Parathyroid adenoma (tissue), 2 donors: ENCODE measurements around the gene ZMAT2.

Experiments
- H2AFZ ChIP-seq: fragments of 300-600 bp; sonication (generic); one replicate; pipeline ENCODE4 v1.7.0; 2017; ENCODE audit warnings: antibody characterized with exemption, mild to moderate bottlenecking
- H3K27ac ChIP-seq: fragments of 300-600 bp; sonication (generic); one replicate; pipeline ENCODE4 v1.7.0; 2017
- H3K27me3 ChIP-seq: fragments of 300-600 bp; sonication (generic); one replicate; pipeline ENCODE4 v1.7.0; 2017; ENCODE audit warnings: low read length; ENCODE audit not compliant: control insufficient read depth, insufficient read depth
- H3K36me3 ChIP-seq: fragments of 300-600 bp; sonication (generic); one replicate; pipeline ENCODE4 v1.7.0; 2017; ENCODE audit warnings: low read length; ENCODE audit not compliant: control insufficient read depth, insufficient read depth
- H3K4me1 ChIP-seq: fragments of 300-600 bp; sonication (generic); one replicate; pipeline ENCODE4 v1.7.0; 2017; ENCODE audit warnings: control low read depth
- H3K4me2 ChIP-seq: fragments of 300-600 bp; sonication (generic); one replicate; pipeline ENCODE4 v1.7.0; 2017; ENCODE audit warnings: low read length
- H3K4me3 ChIP-seq: fragments of 300-600 bp; sonication (generic); one replicate; pipeline ENCODE4 v1.7.0; 2017; ENCODE audit warnings: low read depth, low read length
- H3K79me2 ChIP-seq: fragments of 300-600 bp; sonication (generic); one replicate; pipeline ENCODE4 v1.7.0; 2017; ENCODE audit warnings: control low read depth
- H3K9ac ChIP-seq: fragments of 300-600 bp; sonication (generic); one replicate; pipeline ENCODE4 v1.7.0; 2017; ENCODE audit warnings: mild to moderate bottlenecking
- H3K9me3 ChIP-seq: fragments of 300-600 bp; sonication (generic); one replicate; pipeline ENCODE4 v1.7.0; 2017; ENCODE audit warnings: low read length; ENCODE audit not compliant: control insufficient read depth
- TF ChIP-seq, protein P1 (sequence below): fragments of 300-600 bp; sonication (generic); IDR thresholded peaks from one replicate; pipeline ENCODE4 v1.7.0; 2017; ENCODE audit warnings: antibody characterized with exemption, mild to moderate bottlenecking
- donor health status: primary hyperparathyroidism.

The ZMAT2 gene

DNA sequence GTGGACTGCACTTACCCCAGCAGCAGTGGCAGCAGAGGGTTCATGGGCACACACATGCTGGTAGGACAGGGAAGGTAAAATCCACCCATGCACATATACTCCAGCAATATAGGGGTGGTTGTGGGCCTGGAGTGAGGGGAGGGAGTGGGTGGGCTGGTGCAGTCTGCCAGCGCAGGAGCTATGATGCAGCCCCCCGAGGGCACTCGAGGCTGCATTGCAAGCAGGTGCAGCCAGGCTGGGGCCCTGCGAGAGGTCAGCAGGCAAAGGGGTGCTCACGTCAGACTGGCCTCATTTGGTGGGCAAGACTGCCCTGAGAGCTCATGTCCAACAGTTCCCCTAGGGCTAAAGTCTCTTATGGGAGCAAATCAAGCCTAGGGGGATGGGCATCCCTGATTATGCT is 53.3 kb downstream of the ZMAT2 start:
- H3K4me2 ChIP-seq, result no peak overlapping the region
- H3K36me3 ChIP-seq, result no peaks in the 10 kb centered on the region
- no peak overlapping the region for H3K4me3 ChIP-seq
- no peak overlapping the region for H3K27ac ChIP-seq
- no peak overlapping the region for H2AFZ ChIP-seq
- no peaks in the 10 kb centered on the region for H3K27me3 ChIP-seq
- H3K79me2 ChIP-seq, result no peaks in the 10 kb centered on the region
- TF ChIP-seq, protein P1, sequence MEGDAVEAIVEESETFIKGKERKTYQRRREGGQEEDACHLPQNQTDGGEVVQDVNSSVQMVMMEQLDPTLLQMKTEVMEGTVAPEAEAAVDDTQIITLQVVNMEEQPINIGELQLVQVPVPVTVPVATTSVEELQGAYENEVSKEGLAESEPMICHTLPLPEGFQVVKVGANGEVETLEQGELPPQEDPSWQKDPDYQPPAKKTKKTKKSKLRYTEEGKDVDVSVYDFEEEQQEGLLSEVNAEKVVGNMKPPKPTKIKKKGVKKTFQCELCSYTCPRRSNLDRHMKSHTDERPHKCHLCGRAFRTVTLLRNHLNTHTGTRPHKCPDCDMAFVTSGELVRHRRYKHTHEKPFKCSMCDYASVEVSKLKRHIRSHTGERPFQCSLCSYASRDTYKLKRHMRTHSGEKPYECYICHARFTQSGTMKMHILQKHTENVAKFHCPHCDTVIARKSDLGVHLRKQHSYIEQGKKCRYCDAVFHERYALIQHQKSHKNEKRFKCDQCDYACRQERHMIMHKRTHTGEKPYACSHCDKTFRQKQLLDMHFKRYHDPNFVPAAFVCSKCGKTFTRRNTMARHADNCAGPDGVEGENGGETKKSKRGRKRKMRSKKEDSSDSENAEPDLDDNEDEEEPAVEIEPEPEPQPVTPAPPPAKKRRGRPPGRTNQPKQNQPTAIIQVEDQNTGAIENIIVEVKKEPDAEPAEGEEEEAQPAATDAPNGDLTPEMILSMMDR, result no peak
- H3K9me3 ChIP-seq, result peaks cover 8% of the 10 kb centered on the region
- H3K4me1 ChIP-seq, result no peaks in the 10 kb centered on the region
- H3K9ac ChIP-seq, result no peak overlapping the region
